GM18517 (cell line): ENCODE data around the gene NKD2.
"Not testable (repeated sequence)": the region's sequence is repeated elsewhere in the genome, so short reads cannot be mapped to it uniquely, and the experiment has no call there.

Source experiments
- ATAC-seq: cut with Tn5 transposase; IDR thresholded peaks from one replicate; pipeline ENCODE4 v1.9.1; 2021; ENCODE audit warnings: mild to moderate bottlenecking, moderate library complexity; ENCODE audit not compliant: unreplicated experiment

The NKD2 gene

GRCh38 chr5:1008451-1009358 is at the start of gene NKD2:
Gene NKD2, plus strand, starts transcription at chr5:1008802. Its CDS starts 256 bp downstream, at chr5:1009058.
- no peak for ATAC-seq

GRCh38 chr5:959581-960531 is 48.7 kb upstream of the NKD2 start:
- ATAC-seq, result no peak

- no peak for ATAC-seq
Measured at GRCh38 chr5:960551-960950, 48.1 kb upstream of the NKD2 start.

- ATAC-seq, result no peak
Measured at GRCh38 chr5:961002-961710, 47.4 kb upstream of the NKD2 start.

GRCh38 chr5:961711-962240 is 46.8 kb upstream of the NKD2 start:
- ATAC-seq, result no peak

GRCh38 chr5:962386-962785 is 46.2 kb upstream of the NKD2 start:
- ATAC-seq, result no peak

- no peak for ATAC-seq
Measured at GRCh38 chr5:962801-963200, 45.8 kb upstream of the NKD2 start.

- no peak for ATAC-seq
Measured at GRCh38 chr5:963310-963672, 45.3 kb upstream of the NKD2 start.

GRCh38 chr5:963673-964531 is 44.7 kb upstream of the NKD2 start:
- peak; percentile 79 for ATAC-seq

GRCh38 chr5:964821-965220 is 43.8 kb upstream of the NKD2 start:
- no peak for ATAC-seq

- no peak for ATAC-seq
Measured at GRCh38 chr5:965604-966344, 42.8 kb upstream of the NKD2 start.

- no peak for ATAC-seq
Measured at GRCh38 chr5:966345-966710, 42.3 kb upstream of the NKD2 start.

GRCh38 chr5:966941-967340 is 41.7 kb upstream of the NKD2 start:
- no peak for ATAC-seq

- ATAC-seq, result no peak
Measured at GRCh38 chr5:968881-969280, 39.7 kb upstream of the NKD2 start.

GRCh38 chr5:969408-969839 is 39.2 kb upstream of the NKD2 start:
- ATAC-seq, result no peak

GRCh38 chr5:972575-972974 is 36.0 kb upstream of the NKD2 start:
- not testable (repeated sequence) for ATAC-seq

GRCh38 chr5:976849-977751 is 31.5 kb upstream of the NKD2 start:
- ATAC-seq, result no peak

GRCh38 chr5:978054-978453 is 30.5 kb upstream of the NKD2 start:
- ATAC-seq, result no peak
